CD14-positive monocyte (primary cell): ENCODE measurements around the gene CCDC88C. TPM values are rescaled to one million over a fixed set of nuclear protein-coding genes. Genes with fewer than 3 reads are reported as not detected.

Experiments used
- DNase-seq, 3 donors: peaks; one replicate each; pipeline ENCODE4 v3.0.0-alpha.2; 2011 to 2022
- H2AFZ ChIP-seq: 2 replicates; pipeline ENCODE4 v1.6.0; 2012; ENCODE audit warnings: mild to moderate bottlenecking, low read depth, low read length, inconsistent platforms; ENCODE audit not compliant: insufficient read depth, poor library complexity, severe bottlenecking
- H3K27ac ChIP-seq, 2 donors: 1 replicate in 1 of 2; 2 replicates in 1 of 2; pipeline ENCODE4 v1.5.1; 2012 to 2013; ENCODE audit warnings: low read length in 2 of 2, control low read depth in 1 of 2, inconsistent platforms in 1 of 2, low read depth in 1 of 2, mild to moderate bottlenecking in 1 of 2
- H3K27me3 ChIP-seq, 2 donors: one replicate each; pipeline versions ENCODE4 v1.6.0 to v1.6.1; 2011 to 2013; ENCODE audit warnings: low read length in 2 of 2; ENCODE audit not compliant: control insufficient read depth in 2 of 2, insufficient read depth in 2 of 2
- H3K36me3 ChIP-seq, 2 donors: replicated peaks in 1 of 2; 1 replicate in 1 of 2; 2 replicates in 1 of 2; pipeline versions ENCODE4 v1.5.1 to v1.6.1; 2012 to 2013; ENCODE audit warnings: low read length in 2 of 2, control low read depth in 1 of 2, inconsistent platforms in 1 of 2, mild to moderate bottlenecking in 1 of 2; ENCODE audit not compliant: insufficient read depth in 2 of 2, control insufficient read depth in 1 of 2
- H3K4me1 ChIP-seq, 2 donors: 1 replicate in 1 of 2; 2 replicates in 1 of 2; pipeline versions ENCODE4 v1.5.1 to v1.6.1; 2012 to 2013; ENCODE audit warnings: low read length in 2 of 2, control low read depth in 1 of 2, inconsistent platforms in 1 of 2, mild to moderate bottlenecking in 1 of 2, moderate library complexity in 1 of 2; ENCODE audit not compliant: insufficient read depth in 2 of 2, control insufficient read depth in 1 of 2
- H3K4me2 ChIP-seq: replicated peaks from 2 replicates; pipeline ENCODE3; 2012; ENCODE audit warnings: low read length, moderate library complexity, mild to moderate bottlenecking; ENCODE audit not compliant: poor library complexity, severe bottlenecking; ENCODE audit errors: extremely low read depth
- H3K4me3 ChIP-seq, 3 experiments: fragments of 200-600 bp in 1 of 3; sonication (generic) in 1 of 3; replicated peaks in 1 of 3; 1 replicate in 2 of 3; 2 replicates in 1 of 3; pipeline ENCODE4 v1.5.1; 2011 to 2013; ENCODE audit warnings: low read length in 3 of 3, mild to moderate bottlenecking in 3 of 3, control low read depth in 2 of 3, low read depth in 2 of 3, inconsistent platforms in 1 of 3, moderate library complexity in 1 of 3
- H3K79me2 ChIP-seq: 2 replicates; pipeline ENCODE4 v1.6.0; 2012; ENCODE audit warnings: mild to moderate bottlenecking, control low read depth, inconsistent platforms, low read length, moderate library complexity; ENCODE audit not compliant: insufficient read depth
- H3K9ac ChIP-seq: 2 replicates; pipeline ENCODE4 v1.6.0; 2017; ENCODE audit warnings: low read length, mild to moderate bottlenecking; ENCODE audit not compliant: insufficient read depth, poor library complexity, severe bottlenecking
- H3K9me3 ChIP-seq, 2 donors: replicated peaks in 1 of 2; 1 replicate in 1 of 2; 2 replicates in 1 of 2; pipeline versions ENCODE4 v1.5.1 to v1.6.1; 2012 to 2013; ENCODE audit warnings: low read length in 2 of 2, control low read depth in 1 of 2; ENCODE audit not compliant: control insufficient read depth in 1 of 2, insufficient read depth in 1 of 2
- H4K20me1 ChIP-seq: 2 replicates; pipeline ENCODE4 v1.6.0; 2012; ENCODE audit warnings: mild to moderate bottlenecking, low read length, control low read depth, moderate library complexity; ENCODE audit not compliant: insufficient read depth
- H3K27ac Mint-ChIP-seq, 7 donors: one replicate each; pipeline ENCODE4 v1.8.0; 2020; ENCODE audit warnings: mild to moderate bottlenecking in 7 of 7, mixed read lengths in 7 of 7, moderate library complexity in 6 of 7, inconsistent platforms in 2 of 7
- H3K27me3 Mint-ChIP-seq, 3 donors: one replicate each; pipeline ENCODE4 v1.8.0; 2021 to 2022; ENCODE audit warnings: low read depth in 3 of 3, mild to moderate bottlenecking in 3 of 3, mixed read lengths in 3 of 3, moderate library complexity in 3 of 3, inconsistent platforms in 1 of 3
- H3K36me3 Mint-ChIP-seq, 2 donors: one replicate each; pipeline ENCODE4 v1.8.0; 2020; ENCODE audit warnings: mixed read lengths in 2 of 2, inconsistent platforms in 1 of 2, mild to moderate bottlenecking in 1 of 2
- H3K4me1 Mint-ChIP-seq: one replicate; pipeline ENCODE4 v1.8.0; 2020; ENCODE audit warnings: mild to moderate bottlenecking, mixed read lengths
- H3K4me3 Mint-ChIP-seq, 2 donors: one replicate each; pipeline ENCODE4 v1.8.0; 2020; ENCODE audit warnings: mild to moderate bottlenecking in 2 of 2, mixed read lengths in 2 of 2, moderate library complexity in 1 of 2
- H3K9me3 Mint-ChIP-seq, 7 donors: one replicate each; pipeline ENCODE4 v1.8.0; 2020 to 2022; ENCODE audit warnings: mixed read lengths in 7 of 7, mild to moderate bottlenecking in 6 of 7, moderate library complexity in 6 of 7, inconsistent platforms in 2 of 7
- WGBS: methylation state at CpG from one replicate; pipeline ENCODE4 v1.1.5; 2013; ENCODE audit warnings: missing lambda C conversion rate; ENCODE audit not compliant: insufficient coverage; 5-methylcytosine and 5-hydroxymethylcytosine counted together
- intact Hi-C, 2 donors: fragments of 100-400 bp; cut with micrococcal nuclease; formaldehyde crosslinking; loops; one replicate each; pipeline versions ENCODE4 v1.15.0 to v1.15.1; 2023
- polyA plus RNA-seq, 3 donors: library from polyadenylated mRNA; depleted of rRNA in 1 of 3; unstranded in 2 of 3; stranded (reverse) in 1 of 3; fragments of 300-500 nt in 2 of 3; fragments of >200 nt in 1 of 3; fragmentation: Illumina TruSeq in 2 of 3; gene quantifications; 1 replicate in 2 of 3; 2 replicates in 1 of 3; pipeline ENCODE4 v1.2.3, GENCODE V29; 2012 to 2021
- TF ChIP-seq, protein P1 (sequence below): fragments of 200-600 bp; IDR thresholded peaks from one replicate; pipeline ENCODE4 v1.8.0; 2022; ENCODE audit warnings: antibody characterized with exemption, mild to moderate bottlenecking

CCDC88C gene
- polyA plus RNA-seq, 3 donors, result 11.6 to 69.7 (median 12.3) TPM

DNA sequence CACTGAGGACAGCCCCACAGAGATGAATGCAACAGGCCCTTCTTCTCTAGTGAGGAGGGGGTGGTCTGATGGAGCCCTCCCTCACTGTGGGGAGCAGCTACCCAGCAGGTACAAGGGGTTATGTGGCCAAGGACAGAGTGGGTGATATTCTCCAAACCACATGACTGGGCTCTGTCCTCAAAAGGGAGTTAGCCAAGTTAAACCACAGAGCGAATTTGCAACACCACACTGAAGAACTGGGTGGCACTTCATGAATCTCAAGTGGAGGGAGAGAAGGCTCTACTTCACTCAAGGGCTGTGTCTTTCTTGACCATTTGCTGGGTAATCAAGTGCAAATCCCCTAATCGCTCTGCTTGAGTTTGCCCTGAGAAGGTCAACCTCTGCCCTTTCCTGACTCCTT is 185.6 kb downstream of the CCDC88C start:
- Histone ChIP-seq H3K9me3 (peaks cover 0 to 9% of the 10 kb centered on the region in 2 donors), H3K27me3 (no peaks in the 10 kb centered on the region), H3K36me3 (peaks cover 4 to 15% of the 10 kb centered on the region in 2 donors), H3K27ac (peak overlapping the region in 1 of 2 donors; percentile 65), H4K20me1 (no peaks in the 10 kb centered on the region), H3K9ac (no peak overlapping the region), H3K4me1 (peaks cover 34 to 43% of the 10 kb centered on the region in 2 donors), H2AFZ (no peak overlapping the region), H3K4me2 (no peak overlapping the region), H3K79me2 (no peaks in the 10 kb centered on the region), H3K4me3 (no peak overlapping the region)
- Mint-ChIP-seq H3K4me3 (no peak overlapping the region), H3K9me3 (peaks cover 6 to 16% (median 11%) of the 10 kb centered on the region in 7 donors), H3K27ac (peak overlapping the region in 1 of 7 donors; percentile 50), H3K4me1 (peaks cover 53% of the 10 kb centered on the region), H3K36me3 (peaks cover 29 to 33% of the 10 kb centered on the region in 2 donors), H3K27me3 (peaks cover 7 to 15% (median 10%) of the 10 kb centered on the region in 3 donors)
- TF ChIP-seq, protein P1, sequence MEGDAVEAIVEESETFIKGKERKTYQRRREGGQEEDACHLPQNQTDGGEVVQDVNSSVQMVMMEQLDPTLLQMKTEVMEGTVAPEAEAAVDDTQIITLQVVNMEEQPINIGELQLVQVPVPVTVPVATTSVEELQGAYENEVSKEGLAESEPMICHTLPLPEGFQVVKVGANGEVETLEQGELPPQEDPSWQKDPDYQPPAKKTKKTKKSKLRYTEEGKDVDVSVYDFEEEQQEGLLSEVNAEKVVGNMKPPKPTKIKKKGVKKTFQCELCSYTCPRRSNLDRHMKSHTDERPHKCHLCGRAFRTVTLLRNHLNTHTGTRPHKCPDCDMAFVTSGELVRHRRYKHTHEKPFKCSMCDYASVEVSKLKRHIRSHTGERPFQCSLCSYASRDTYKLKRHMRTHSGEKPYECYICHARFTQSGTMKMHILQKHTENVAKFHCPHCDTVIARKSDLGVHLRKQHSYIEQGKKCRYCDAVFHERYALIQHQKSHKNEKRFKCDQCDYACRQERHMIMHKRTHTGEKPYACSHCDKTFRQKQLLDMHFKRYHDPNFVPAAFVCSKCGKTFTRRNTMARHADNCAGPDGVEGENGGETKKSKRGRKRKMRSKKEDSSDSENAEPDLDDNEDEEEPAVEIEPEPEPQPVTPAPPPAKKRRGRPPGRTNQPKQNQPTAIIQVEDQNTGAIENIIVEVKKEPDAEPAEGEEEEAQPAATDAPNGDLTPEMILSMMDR, result no peak
- intact Hi-C loops, result loop anchor here in 1 of 2 donors (10.0 kb wide), 1 partner anchor 53 kb away; no protein-coding TSS in a partner anchor
- DNase-seq, result peak in 2 of 3 donors; percentile 7 to 40
- WGBS, result 74% methylated on average over 2 of the region's 2 CpGs

DNA sequence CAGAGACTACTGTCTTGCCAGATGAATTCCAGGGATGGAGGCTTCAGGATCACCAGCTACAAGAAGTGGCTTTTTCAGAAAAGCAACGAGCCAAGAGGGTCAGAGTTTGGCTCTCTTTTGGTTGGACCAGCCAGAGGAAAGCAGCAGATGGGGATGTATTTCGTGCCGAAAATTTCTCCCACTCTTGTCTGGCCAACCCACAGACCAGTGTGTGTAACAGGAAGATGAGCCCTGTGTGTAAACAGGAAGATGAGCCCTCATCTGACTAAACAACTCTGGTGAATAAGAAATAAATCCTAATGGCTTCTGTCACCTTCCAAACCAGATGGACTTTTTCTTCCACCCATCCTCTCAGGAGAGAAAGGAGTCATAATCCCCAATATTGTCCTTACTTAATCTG is 186.2 kb downstream of the CCDC88C start:
- peaks cover 35 to 39% of the 10 kb centered on the region in 2 donors for H3K36me3 Mint-ChIP-seq
- H3K27me3 Mint-ChIP-seq, result peaks cover 7 to 16% (median 11%) of the 10 kb centered on the region in 3 donors
- H3K79me2 ChIP-seq, result no peaks in the 10 kb centered on the region
- no peak overlapping the region for H3K4me3 ChIP-seq
- peak overlapping the region in 1 of 7 donors; percentile 51 for H3K27ac Mint-ChIP-seq
- H3K36me3 ChIP-seq, result peaks cover 4 to 19% of the 10 kb centered on the region in 2 donors
- H3K9me3 Mint-ChIP-seq, result peaks cover 6 to 16% (median 11%) of the 10 kb centered on the region in 7 donors
- peak overlapping the region in 1 of 2 donors; percentile 65 for H3K27ac ChIP-seq
- H3K9ac ChIP-seq, result no peak overlapping the region
- TF ChIP-seq, protein P1, result no peak
- H3K4me1 ChIP-seq, result peaks cover 34 to 43% of the 10 kb centered on the region in 2 donors
- peaks cover 0 to 9% of the 10 kb centered on the region in 2 donors for H3K9me3 ChIP-seq
- intact Hi-C loops, result loop anchor here in 1 of 2 donors (10.0 kb wide), 1 partner anchor 53 kb away; no protein-coding TSS in a partner anchor
- no CpG with 5 or more reads among the region's 3 CpGs for WGBS
- no peak overlapping the region for H3K4me2 ChIP-seq
- peak in 2 of 3 donors; percentile 60 to 62 for DNase-seq
- no peaks in the 10 kb centered on the region for H3K27me3 ChIP-seq
- H4K20me1 ChIP-seq, result no peaks in the 10 kb centered on the region
- H2AFZ ChIP-seq, result no peak overlapping the region
- no peak overlapping the region for H3K4me3 Mint-ChIP-seq
- peaks cover 51% of the 10 kb centered on the region for H3K4me1 Mint-ChIP-seq
